K562 (cell line): ENCODE results near the gene GRIK2. TPM values are rescaled to one million over a fixed set of nuclear protein-coding genes. Genes with fewer than 3 reads are reported as not detected.

Experiments
- ATAC-seq: fragments of 200-7000 bp; cut with Tn5 transposase; 3 replicates; pipeline ENCODE4 v1.9.1; 2020; ENCODE audit warnings: moderate library complexity
- BruUV-seq: library from RNA; stranded (reverse); fragments of 400-500 nt; replicated peaks from 2 replicates; lab custom pipeline; 2021; lab: Mats Ljungman, UMichigan
- CTCF ChIA-PET: fragments of 300-600 bp; formaldehyde crosslinking; extraction: SDS; loops from one replicate; lab custom pipeline; 2021; ENCODE audit warnings: low intra/inter-chr PET ratio; lab: Yijun Ruan, JAX
- POLR2A ChIA-PET: fragments of 300-600, 350-650 bp; sonication (Branson Sonifier 250); formaldehyde crosslinking; extraction: SDS; loops from one replicate; lab custom pipeline; 2021; ENCODE audit warnings: antibody characterized with exemption, inconsistent platforms; lab: Yijun Ruan, JAX
- DNase-seq, 4 experiments: peaks; one replicate each; pipeline versions ENCODE4 v3.0.0 to v3.0.0-alpha.2; 2011 to 2018; ENCODE audit warnings: low spot score in 3 of 4, mixed read lengths in 3 of 4; ENCODE audit errors: extremely low read depth in 1 of 4
- FAIRE-seq: peaks from 2 replicates; lab custom pipeline; 2011; peaks lifted over from hg19 to GRCh38; lab: Jason Lieb, UNC
- H2AFZ ChIP-seq: 2 replicates; pipeline ENCODE4 v1.6.0; 2011; ENCODE audit warnings: low read depth, low read length, control low read depth, inconsistent platforms
- H3K27ac ChIP-seq: fragments of 200-600 bp; 3 replicates; pipeline ENCODE4 v1.8.0; 2011; ENCODE audit warnings: low read depth, mild to moderate bottlenecking, control low read depth, inconsistent platforms, low read length, moderate library complexity, mixed read lengths; ENCODE audit errors: extremely low read depth
- H3K27me3 ChIP-seq, 2 experiments: fragments of 300-600 bp in 1 of 2; 2 replicates in 1 of 2; 3 replicates in 1 of 2; pipeline versions ENCODE4 v1.6.0 to v1.8.0; 2011; ENCODE audit warnings: inconsistent platforms in 2 of 2, low read length in 2 of 2, mild to moderate bottlenecking in 1 of 2, mixed read lengths in 1 of 2, moderate library complexity in 1 of 2; ENCODE audit not compliant: control insufficient read depth in 2 of 2, insufficient read depth in 2 of 2
- H3K36me3 ChIP-seq: fragments of 300-600 bp; 3 replicates; pipeline ENCODE4 v1.8.0; 2011; ENCODE audit warnings: mild to moderate bottlenecking, low read length, inconsistent platforms; ENCODE audit not compliant: control insufficient read depth, insufficient read depth
- H3K4me1 ChIP-seq, 2 experiments: fragments of 200-600 bp in 1 of 2; replicated peaks in 1 of 2; 2 replicates in 1 of 2; 3 replicates in 1 of 2; pipeline versions ENCODE4 v1.5.1 to v1.8.0; 2011; ENCODE audit warnings: inconsistent platforms in 2 of 2, low read length in 2 of 2, mild to moderate bottlenecking in 1 of 2, mixed read lengths in 1 of 2, moderate library complexity in 1 of 2; ENCODE audit not compliant: control insufficient read depth in 2 of 2, insufficient read depth in 2 of 2
- H3K4me2 ChIP-seq: 2 replicates; pipeline ENCODE4 v1.6.1; 2011; ENCODE audit warnings: low read length, control low read depth, inconsistent platforms, mixed read lengths; ENCODE audit not compliant: insufficient read depth
- H3K4me3 ChIP-seq: fragments of 200-600 bp; sonication (generic), shearing (Covaris generic); 2 replicates; pipeline ENCODE4 v1.5.1; 2016; ENCODE audit warnings: control low read depth, inconsistent platforms
- H3K79me2 ChIP-seq: fragments of 200-600 bp; 3 replicates; pipeline ENCODE4 v1.8.0; 2011; ENCODE audit warnings: low read length, inconsistent platforms; ENCODE audit not compliant: control insufficient read depth, insufficient read depth
- H3K9ac ChIP-seq, 2 experiments: 2 replicates each; pipeline versions ENCODE4 v1.6.0 to v1.6.1; 2011; ENCODE audit warnings: low read depth in 2 of 2, low read length in 2 of 2, control low read depth in 1 of 2, inconsistent platforms in 1 of 2, mild to moderate bottlenecking in 1 of 2, mixed read lengths in 1 of 2; ENCODE audit not compliant: insufficient read depth in 1 of 2
- H3K9me1 ChIP-seq: one replicate; pipeline ENCODE4 v1.6.0; 2011; ENCODE audit warnings: inconsistent platforms, mild to moderate bottlenecking, low read length, moderate library complexity; ENCODE audit not compliant: control insufficient read depth, insufficient read depth
- H3K9me3 ChIP-seq: replicated peaks from 2 replicates; pipeline ENCODE4 v1.5.1; 2011; ENCODE audit warnings: low read depth, low read length, inconsistent platforms; ENCODE audit not compliant: control insufficient read depth, insufficient read depth
- H4K20me1 ChIP-seq: replicated peaks from 2 replicates; pipeline ENCODE4 v1.6.1; 2011; ENCODE audit warnings: low read length, inconsistent platforms, mixed read lengths; ENCODE audit not compliant: control insufficient read depth, insufficient read depth
- NR2F6 ChIP-seq: fragments of 450-650 bp; formaldehyde crosslinking; IDR thresholded peaks from 2 replicates; pipeline ENCODE4 v1.4.0; 2020; ENCODE audit warnings: mild to moderate bottlenecking
- ZMIZ1 ChIP-seq, 2 experiments: fragments of 150-350 bp in 1 of 2; IDR thresholded peaks; 2 replicates each; pipeline ENCODE4 v1.6.1; 2012 to 2016; ENCODE audit warnings: low read depth in 2 of 2, low read length in 2 of 2, mild to moderate bottlenecking in 1 of 2, moderate library complexity in 1 of 2
- ZNF655 ChIP-seq: fragments of 250-450 bp; sonication (Bioruptor Pico); IDR thresholded peaks from 2 replicates; pipeline ENCODE4 v1.5.0; 2021
- WGBS: fragments of 100-300 bp; shearing (Covaris generic); methylation state at CpG from one replicate; pipeline ENCODE4 v1.1.6; 2016; ENCODE audit warnings: low coverage, mixed read lengths; ENCODE audit not compliant: insufficient coverage; ENCODE audit errors: missing lambda C conversion rate; 5-methylcytosine and 5-hydroxymethylcytosine counted together
- in situ Hi-C: fragments of 300-500 bp; cut with MboI; formaldehyde crosslinking; loops from 4 replicates; pipeline ENCODE4 v1.15.0; 2018; ENCODE audit warnings: inconsistent platforms, mixed read lengths
- intact Hi-C: fragments of 100-400 bp; cut with micrococcal nuclease; formaldehyde crosslinking; loops from 2 replicates; pipeline ENCODE4 v1.14.2; 2022
- polyA plus RNA-seq, 8 experiments: library from polyadenylated mRNA; depleted of rRNA in 4 of 8; stranded (reverse) in 5 of 8; unstranded in 3 of 8; fragments of >200 nt; fragmentation: Nextera tagmentation in 2 of 8; fragmentation: Illumina TruSeq in 1 of 8; extraction: Ambion mirVana in 2 of 8; extraction: Trizol in 1 of 8; gene quantifications; 2 replicates each; pipeline versions ENCODE4 v1.2.1 to v1.2.3, GENCODE V29; 2011 to 2014; ENCODE audit warnings: inconsistent platforms in 1 of 8, missing spikeins in 1 of 8
- total RNA-seq, 7 experiments: library from RNA; depleted of rRNA in 6 of 7; stranded (reverse); fragments of >200 nt in 6 of 7; fragmentation: Illumina TruSeq in 2 of 7; extraction: Trizol in 2 of 7; gene quantifications; 2 replicates each; pipeline versions ENCODE4 v1.2.1 to v1.2.3, GENCODE V29; 2011 to 2021; ENCODE audit warnings: low replicate concordance in 1 of 7

Gene GRIK2
- total and polyA plus RNA-seq, 9 of the 15 experiments (the other 6 are each of a cell fraction or from before 2014, with no cell fraction given), result not detected

- intact Hi-C loops, result no loop called here
- ATAC-seq (no peak), DNase-seq (no peak), FAIRE-seq (no peak)
- no peaks in the 10 kb centered on the region for H3K9me1 ChIP-seq
- H3K4me3 ChIP-seq, result no peak overlapping the region
- in situ Hi-C loops, result no loop called here
- POLR2A ChIA-PET, result no interaction called here
- no peaks in the 10 kb centered on the region for H3K79me2 ChIP-seq
- H3K9me3 ChIP-seq, result no peaks in the 10 kb centered on the region
- H3K4me1 ChIP-seq, result no peaks in the 10 kb centered on the region
- WGBS, result 0% methylated on average over 1 of the region's 1 CpG
- H3K27me3 ChIP-seq, result no peaks in the 10 kb centered on the region
- no peak overlapping the region for H3K27ac ChIP-seq
- no peak overlapping the region for H3K9ac ChIP-seq
- H4K20me1 ChIP-seq, result no peaks in the 10 kb centered on the region
- H2AFZ ChIP-seq, result no peak overlapping the region
- no peaks in the 10 kb centered on the region for H3K36me3 ChIP-seq
- BruUV-seq, result no TSS peak
- no peak overlapping the region for H3K4me2 ChIP-seq
- TF ChIP-seq ZNF655 (CRISPR knock-in tag) (no peak), ZMIZ1 (IDR thresholded peaks at IDR 0.05; ENCODE audit: low read depth in 2 of 2, low read length in 2 of 2) (no peak), NR2F6 (CRISPR knock-in tag) (no peak)
- CTCF ChIA-PET, result no interaction called here
Observed at GRCh38 chr6:101783287-101783686, 389.8 kb downstream of the GRIK2 start.
